Gastrocnemius medialis (tissue), 4 donors: ENCODE results near the gene LCN2.
"Not testable (repeated sequence)": the region's sequence is repeated elsewhere in the genome, so short reads cannot be mapped to it uniquely, and the experiment has no call there.

Experiments used
- CTCF ChIP-seq, 5 experiments: fragments of 450-650 bp in 3 of 5; fragments of 200-600 bp in 2 of 5; sonication (generic) in 2 of 5; IDR thresholded peaks in 4 of 5; conservative IDR thresholded peaks in 1 of 5; 1 replicate in 4 of 5; 2 replicates in 1 of 5; pipeline ENCODE4 v1.5.1; 2016 to 2019; ENCODE audit warnings: antibody characterized with exemption in 5 of 5, mild to moderate bottlenecking in 3 of 5, moderate library complexity in 3 of 5
- POLR2A ChIP-seq, 2 donors: fragments of 450-650 bp; IDR thresholded peaks; one replicate each; pipeline ENCODE4 v1.6.1; 2017; ENCODE audit warnings: antibody characterized with exemption in 2 of 2, mild to moderate bottlenecking in 2 of 2, moderate library complexity in 2 of 2

GRCh38 chr9:128111726-128112125 is 37.5 kb upstream of the LCN2 start:
- TF ChIP-seq CTCF (IDR thresholded peaks at IDR 0.05 in 4 of 5, conservative IDR thresholded peaks at IDR 0.05 in 1 of 5); POLR2A (IDR thresholded peaks at IDR 0.05): not testable (repeated sequence)
